ENCODE data around the gene FTO.

The FTO gene

DNA sequence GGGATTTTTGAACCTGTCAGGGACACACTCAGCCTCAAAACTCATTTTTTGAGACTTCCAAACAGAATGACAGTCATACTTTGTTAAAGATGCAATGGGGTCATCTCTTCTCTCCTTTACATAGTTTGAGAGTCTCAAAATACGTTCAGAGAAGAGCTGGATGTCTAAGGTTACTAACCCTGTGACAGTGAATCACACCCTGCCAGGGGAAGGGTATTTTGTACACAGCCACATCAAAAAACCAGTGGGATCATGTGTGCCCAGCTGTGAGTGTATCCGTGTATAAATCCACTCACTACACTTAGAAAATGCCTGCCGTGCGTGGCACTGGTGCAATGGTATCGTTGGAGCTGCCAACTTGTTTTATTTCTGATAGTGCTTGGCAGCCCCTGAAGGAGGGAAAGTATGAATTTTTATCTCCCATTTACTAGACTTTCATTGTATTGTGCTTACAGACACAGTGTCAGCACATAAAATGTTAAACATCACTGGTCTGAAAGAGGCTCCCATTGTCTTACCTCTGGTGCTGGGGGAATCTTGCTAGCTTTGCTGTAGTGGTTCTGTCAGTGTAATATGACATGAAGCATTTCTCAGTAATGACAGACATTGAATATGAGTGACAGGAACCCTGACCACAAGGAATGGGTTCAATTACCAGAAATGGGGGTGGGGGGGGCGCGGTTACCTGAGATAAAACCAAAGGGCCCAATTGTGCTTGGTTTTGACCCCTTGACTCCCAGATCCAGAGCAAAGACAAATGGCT lies 256.3 kb downstream of the FTO start:
- no peak for DNase-seq (ENCODE audit: low read depth, low spot score)

DNA sequence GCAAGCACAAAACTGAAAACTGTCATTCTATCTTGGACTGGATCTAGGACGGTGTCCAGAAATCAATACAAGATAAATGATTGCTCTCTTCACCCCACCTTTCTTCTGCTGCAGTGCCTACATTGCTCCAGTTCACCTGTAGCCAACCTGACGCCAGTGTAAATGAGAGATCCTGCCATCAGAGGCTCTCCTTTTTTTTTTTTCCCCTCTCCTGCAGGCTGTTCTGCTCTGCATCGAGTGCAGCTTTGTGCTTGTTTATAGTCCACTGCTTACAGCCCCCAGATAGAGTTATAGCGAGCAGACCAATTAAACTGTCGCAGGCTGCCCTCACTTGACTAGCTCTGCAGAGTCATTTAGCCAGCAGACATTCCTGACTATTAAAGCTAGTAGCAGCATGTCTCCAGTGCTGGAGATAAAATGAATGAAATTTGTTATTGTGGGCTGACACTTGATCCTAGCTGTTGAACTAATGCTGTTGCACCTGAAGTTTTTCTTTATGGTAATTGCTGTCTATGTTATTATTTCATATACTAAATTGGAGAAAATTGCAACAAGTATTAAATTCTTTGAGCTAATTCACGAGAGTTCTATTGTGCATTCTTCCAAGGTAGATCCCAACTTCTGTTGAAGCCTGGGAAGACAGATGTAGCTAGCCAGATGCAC lies 257.1 kb downstream of the FTO start:
- DNase-seq (ENCODE audit: low read depth, low spot score), result peak; percentile 49

DNA sequence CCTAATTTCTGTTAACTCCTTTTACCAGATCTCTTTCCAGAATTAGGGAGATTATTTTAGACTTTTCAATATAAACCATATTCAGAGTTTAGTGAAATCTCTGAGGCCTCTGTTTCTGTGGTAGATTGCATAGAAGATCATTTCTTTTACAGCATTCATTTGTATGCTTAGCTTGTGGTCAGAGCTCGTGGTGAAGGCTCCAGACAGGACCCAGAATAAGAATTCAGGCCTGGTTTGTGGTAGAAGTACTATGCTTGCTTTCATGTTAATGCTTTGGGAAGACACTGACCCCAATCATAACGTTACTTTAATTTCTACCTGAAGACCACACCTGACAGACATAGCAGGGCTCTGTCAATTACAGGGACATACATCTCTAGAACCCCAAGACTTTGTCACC lies 258.1 kb downstream of the FTO start:
- DNase-seq (ENCODE audit: low read depth, low spot score), result no peak

DNA sequence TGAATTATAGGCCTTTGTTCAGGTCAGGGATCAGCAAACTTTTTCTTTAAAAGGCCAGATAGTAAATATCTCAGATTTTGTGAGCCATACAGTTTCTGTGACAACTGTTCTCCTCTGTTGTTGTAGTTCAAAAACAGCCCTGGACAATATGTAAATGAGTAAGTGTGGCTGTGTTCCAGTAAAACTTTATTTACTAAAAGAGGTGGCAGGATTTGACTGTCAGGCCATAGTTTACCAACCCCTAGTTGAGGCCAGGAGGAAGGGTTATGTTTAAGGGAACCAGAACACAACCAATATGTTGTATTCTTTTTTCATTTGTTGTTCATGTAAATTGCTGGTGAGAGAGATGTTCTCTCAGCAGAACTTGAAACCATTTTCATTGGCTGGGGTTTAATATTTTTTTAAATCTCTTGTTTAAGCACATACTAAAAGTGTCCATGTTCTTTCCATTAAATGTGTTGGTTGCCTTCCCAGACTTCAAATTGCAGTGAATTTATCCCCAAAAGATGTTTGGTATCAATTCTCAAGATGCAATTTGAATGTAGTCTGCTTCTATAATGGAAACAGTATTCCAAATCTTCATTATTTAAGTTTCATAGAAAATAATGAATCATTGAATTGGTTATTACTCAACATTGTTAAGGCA lies 260.3 kb downstream of the FTO start:
- no peak for DNase-seq (ENCODE audit: low read depth, low spot score)

DNA sequence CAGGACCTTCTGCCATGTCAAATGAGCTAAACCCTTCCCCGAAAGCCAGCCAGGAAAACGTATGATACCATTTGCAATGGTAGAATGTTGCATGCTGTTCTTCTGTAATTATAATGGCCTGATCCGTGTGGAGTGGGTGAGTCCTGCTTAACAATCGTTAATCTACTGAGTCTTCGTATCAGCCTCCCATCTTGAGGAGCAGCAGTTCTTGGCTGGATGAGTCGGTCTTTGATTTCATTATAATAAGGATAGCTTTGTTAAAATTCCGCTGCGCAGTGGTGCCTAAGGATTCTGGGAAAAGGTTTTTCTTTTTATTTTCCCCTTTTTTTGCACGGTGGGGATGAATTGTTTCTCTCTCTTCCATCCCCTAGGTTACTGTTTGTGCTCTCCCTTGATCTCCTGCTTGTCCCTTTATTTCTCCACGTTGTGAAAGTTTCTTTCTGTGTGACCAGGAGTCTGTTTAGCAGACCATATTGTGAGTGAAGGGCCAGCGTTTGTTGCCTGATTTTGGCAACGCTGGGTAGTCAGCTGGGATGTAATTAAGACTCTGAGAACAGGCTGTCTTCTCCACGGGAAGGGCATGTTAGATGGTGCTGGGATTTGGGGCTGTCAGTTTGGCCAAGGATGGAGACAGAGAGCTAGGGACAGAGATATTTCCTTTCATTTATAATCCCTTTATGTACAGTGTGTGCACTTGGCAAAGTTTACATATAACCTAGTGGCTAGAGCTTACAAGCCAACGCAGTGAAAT lies 263.0 kb downstream of the FTO start:
- no peak for DNase-seq (ENCODE audit: low read depth, low spot score)

DNA sequence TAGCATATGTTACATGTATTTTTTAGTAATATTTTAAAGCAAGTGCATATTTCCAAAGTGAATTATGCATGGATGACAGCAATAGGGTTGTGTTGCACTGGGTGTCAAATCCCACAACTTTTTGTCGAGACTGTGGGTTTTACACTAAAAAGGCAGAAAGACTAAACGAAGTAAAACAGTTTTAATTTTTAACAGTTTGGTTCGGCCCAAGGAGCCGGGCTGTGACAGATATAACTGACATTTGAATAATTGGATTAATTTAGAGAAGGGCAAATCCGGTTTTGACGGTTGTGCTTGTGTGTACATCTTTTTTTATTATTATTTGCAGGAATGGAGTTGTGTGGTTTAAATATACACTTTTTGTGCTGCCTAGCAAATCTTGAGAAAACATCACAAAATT lies 263.6 kb downstream of the FTO start:
- DNase-seq (ENCODE audit: low read depth, low spot score), result no peak

DNA sequence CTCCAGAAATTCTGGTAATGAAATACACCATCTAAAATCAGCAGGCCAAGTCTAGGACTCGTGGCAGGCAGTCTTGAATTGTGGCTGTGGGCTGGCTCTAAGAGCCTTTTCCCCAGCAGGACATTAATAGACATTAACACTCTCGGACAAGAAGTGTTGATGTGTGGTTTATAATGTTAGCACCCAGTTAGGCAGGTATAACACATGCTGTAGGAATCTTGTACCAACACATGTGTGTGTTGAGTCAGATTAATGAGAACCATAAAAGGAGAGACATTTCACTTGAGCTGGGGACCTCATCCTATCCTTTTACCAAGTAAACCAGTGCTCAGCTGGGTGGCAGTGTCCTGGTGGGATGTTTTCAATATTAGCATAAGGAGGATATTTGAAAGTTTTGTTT lies 264.5 kb downstream of the FTO start:
- no peak for DNase-seq (ENCODE audit: low read depth, low spot score)

DNA sequence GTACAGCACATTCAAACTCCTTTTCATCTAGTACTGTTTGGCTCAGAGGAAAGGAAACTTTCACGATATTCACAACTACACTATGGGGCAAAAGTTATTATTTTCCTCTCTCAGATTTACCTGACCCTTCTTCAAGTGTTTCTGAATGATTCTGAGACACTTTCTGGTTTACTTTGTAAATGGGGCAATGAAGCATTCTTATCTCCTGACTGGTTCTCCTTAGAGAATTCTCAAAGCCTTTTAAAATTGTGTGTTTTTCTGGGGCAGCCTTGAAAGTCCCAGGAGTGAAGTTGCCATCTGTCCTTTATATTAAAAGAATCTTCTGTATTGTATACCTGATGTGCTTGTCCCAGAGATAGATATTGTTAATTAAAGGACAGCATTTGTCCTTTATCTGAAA lies 264.9 kb downstream of the FTO start:
- no peak for DNase-seq (ENCODE audit: low read depth, low spot score)

DNA sequence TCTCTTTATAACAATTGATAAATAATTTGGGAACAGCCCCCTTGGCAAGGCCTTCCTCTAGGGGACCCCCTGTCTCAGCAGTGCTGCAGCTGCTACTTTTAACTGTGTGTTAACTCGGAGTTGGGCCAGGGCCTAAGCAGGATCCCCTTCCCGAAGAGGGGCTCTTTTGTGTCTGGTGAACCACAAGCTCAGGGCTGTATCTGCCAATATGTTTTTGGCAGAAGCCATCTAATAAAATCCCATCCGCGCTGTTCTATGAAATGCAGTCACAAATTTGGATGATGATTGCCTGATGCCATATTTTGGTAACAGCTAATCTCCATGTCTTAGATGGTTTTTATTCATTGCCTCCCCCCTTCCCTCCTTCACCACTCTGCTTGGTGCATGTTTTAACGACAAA lies 267.7 kb downstream of the FTO start:
- DNase-seq (ENCODE audit: low read depth, low spot score), result no peak

DNA sequence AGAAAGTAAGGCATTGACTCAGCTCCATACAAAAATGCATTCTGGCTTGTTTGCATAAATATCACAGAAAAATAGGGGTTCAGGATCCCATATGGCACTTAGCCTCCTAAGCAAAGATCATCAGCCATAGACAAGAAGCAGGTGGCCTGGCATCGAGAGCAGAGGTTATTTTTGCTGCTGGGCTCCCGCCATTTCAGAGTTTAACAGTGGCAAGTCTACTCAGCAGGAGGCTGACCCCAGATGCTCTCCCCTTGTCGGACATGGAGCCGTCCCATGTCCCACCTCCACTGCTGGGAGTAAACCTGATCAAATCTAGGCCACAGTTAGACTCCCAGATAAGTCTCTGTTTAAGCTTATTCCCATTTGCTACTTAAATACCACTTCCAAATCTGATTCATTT lies 269.1 kb downstream of the FTO start:
- no peak for DNase-seq (ENCODE audit: low read depth, low spot score)

DNA sequence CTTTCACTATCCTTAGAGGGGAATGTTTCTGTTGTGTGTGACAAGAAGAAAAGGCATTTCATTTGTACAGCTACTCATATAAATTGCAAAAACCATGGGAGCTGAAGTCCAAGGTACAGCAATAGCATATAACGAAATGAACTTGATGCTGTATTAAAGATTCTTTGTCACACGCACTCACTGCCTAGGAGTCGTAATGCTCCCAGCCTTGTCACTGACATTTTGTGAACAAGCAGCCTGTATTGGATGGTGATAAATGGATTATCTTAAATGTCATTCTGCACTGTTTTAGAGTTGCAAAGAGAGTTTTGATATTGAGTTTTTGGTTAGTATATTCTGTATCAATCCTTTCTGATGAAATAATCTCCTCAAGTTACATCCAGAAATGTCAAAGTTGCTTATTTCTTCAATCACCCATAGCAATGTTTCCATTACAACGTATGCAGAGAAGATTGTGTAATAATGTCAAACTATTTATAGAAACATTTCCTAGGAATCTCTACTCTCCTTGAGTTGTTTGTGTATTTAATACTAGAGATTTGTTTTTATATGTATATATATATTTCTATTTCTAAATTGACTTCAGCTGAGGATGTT lies 270.6 kb downstream of the FTO start:
- DNase-seq (ENCODE audit: low read depth, low spot score), result no peak

DNA sequence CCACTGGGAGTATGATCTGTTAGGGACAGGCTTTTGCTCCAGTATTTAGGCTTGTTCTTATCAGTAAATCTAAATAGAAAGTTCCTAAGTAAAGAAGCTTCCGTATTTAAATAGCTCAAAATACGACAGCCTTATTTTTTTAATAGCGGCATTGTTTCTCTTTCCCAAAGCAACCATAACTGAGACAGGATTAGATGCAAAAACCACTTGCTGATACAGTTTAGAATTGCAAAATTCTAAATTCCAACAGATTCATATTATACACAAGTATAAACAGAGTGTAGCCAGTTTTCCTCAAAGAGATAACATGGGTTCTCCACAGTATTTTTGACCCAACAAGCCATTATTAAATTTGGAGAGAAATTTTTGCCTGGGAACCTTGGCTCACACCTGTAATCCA lies 276.7 kb downstream of the FTO start:
- no peak for DNase-seq (ENCODE audit: low read depth, low spot score)

DNA sequence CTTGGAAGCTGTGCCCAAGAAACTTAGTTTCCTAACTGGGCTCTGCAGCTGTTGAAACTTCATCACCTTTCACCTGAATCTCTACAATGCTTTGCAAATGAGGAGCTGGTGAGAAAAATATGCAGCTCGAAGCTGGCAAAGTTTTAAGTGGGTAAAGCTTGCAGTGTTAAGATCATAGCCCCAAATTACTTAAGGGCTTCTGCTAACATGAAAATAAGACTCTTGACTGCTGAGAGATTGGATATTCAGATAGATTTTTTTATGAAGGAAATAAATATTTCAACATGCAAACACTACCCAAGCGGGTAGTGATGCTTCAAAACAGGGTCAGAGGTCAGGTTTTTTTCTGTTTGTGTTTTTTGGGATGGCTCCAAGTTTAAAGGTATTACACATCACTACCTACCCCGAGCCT lies 278.7 kb downstream of the FTO start:
- no peak for DNase-seq (ENCODE audit: low read depth, low spot score)

DNA sequence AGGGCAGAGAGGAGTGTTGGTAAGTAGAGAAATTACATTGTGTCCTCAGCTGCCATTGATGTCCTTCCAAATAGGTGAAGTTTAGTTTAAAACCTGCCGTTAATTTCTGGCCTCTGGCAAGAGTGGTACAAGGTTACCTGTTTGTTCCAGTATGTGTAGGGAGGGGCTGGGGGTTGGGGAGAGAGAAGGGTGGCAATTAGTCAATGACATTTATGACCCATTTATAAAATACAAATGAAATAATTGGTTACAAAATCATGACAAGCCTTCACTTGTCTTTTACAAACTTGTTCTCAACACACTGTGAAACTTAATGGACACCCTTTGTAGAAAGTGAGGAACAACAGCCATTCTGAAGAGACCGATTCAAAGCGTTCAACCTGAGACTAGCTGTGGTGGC lies 281.0 kb downstream of the FTO start:
- no peak for DNase-seq (ENCODE audit: low read depth, low spot score)

DNA sequence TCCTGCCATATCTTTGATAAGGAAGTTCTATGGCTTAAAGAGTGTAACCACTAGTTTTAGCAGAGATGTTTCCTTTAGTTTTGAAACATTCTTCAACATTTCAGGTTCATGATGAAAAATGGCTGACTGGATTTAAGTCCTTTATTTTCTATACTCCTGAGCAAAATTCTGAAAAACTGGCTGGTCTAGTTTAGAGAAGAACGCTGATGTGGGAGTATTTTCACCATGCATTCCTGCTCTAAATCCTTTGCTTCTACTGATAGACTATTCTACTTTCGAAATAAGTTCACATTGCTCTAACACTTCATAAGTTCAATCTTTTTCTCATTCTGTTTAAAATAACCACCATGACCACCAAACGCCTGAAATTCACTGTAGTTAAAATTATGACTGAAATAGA lies 281.9 kb downstream of the FTO start:
- no peak for DNase-seq (ENCODE audit: low read depth, low spot score)

DNA sequence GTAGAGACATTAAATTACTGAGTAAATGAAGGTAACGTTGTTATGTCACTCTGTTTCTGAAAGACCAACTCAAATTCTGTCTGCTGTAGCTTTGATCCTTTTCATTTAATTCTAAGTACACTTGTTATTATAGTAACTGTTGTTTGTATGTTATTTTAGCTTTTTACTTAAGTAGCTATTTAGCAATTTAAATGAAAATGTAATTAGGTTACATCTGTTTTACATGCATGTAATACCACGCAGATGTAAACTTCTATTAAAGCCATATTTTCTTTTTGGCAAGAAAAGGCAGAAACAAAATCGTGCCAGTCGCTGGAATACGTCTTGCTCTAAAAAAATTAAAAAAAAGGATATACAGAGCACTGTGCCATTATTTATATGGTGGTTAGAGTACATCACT lies 282.8 kb downstream of the FTO start:
- no peak for DNase-seq (ENCODE audit: low read depth, low spot score)

DNA sequence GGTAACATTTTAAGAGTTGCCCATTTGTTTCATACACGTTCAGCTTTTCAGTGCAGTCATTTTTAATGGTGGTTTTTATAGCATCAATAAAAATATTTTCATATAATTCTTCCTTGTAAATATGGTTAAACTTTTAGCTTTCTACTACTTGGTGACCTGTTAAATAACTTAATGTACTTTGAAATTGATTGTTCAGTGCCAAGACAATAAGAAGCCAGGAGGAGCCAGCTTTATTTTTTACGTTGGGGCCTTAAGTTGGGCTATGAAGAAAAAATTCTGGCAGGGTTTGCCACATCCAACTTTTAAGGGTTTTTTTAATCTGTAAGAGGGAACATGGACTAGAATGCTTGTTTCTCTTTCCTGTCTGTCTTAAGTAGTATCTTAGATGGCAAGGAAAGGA lies 284.2 kb downstream of the FTO start:
- DNase-seq (ENCODE audit: low read depth, low spot score), result no peak

DNA sequence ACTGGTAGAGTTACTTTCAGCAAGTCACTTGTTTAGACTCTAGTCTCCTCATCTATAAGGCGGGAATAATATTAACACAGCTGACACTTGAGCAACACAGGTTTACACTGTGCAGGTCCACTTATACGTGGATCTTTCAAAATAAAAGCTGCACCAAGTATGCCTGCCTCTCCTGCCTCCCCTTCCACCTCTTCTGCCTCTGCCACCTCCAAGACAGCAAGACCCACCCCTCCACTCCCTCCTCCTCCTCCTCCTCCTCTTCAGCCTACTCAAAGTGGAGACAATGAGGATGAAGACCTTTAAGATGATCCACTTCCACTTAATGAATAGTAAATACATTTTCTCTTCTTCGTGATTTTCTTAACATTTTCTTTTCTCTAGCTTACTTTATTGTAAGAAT lies 285.6 kb downstream of the FTO start:
- DNase-seq (ENCODE audit: low read depth, low spot score), result no peak

DNA sequence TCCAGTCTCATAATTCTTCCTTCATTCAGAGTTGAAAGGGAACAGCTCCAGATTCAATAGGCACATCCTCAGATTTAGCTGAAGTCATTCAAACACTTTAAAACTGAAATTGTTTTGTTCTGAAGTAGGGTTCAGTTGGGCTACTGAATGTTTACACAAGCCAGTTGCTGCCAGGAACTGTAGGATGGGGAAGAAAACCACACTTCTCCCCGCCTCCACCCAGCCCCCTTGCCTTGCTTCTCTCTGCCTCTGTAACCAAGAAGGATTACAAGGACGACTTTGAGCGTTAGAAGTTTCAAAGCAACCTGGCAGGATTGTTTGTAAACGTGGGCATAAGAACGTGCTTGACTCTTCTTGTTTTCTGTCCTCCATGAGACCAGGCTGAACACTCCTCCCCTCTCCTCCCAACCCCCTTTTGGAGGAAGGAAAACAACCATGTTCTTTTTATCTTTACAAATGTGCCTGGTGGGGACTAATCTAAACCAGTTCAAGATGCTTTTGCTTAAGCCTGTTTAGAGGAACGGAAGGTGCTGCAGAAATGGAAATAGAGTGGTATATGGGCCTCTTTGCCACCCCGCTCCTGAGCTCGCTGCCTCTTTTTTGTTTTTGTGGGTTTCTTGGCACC lies 287.9 kb downstream of the FTO start:
- DNase-seq (ENCODE audit: low read depth, low spot score), result peak; percentile 16

DNA sequence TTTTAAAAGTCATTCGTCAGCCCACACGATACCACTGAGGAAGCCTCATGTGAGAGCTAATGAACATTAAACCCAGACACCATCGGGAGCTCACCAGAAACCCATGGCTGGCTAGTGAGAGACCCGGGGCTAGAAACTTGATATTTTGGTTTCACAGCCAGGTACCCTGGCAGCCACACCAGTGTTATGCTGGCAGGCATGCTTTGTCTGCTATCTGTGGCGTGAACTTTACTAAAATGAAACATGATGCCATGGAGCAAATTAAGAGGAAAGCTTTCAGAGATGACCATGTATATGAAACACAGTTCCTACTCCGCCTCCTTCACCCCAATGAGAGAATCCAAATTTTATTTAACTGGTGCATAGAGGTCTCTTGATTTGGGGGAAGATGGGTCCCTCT lies 291.4 kb downstream of the FTO start:
- DNase-seq (ENCODE audit: low read depth, low spot score), result no peak

DNA sequence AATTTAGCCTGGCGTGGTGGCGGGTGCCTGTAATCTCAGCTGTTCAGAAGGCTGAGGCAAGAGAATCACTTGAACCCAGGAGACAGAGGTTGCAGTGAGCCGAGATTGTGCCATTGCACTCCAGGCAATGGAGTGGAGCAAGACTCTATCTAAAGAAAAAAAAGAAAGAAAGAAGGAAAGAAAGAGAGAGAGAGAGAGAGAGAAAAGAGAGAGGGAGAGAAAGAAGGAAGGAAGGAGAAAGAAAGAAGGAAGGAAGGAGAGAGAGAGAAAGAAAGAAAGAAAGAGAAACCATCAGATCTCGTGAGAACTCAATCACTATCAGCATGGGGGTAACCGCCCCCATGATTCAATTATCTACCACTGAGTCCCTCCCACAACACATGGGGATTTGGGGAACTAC lies 293.0 kb downstream of the FTO start:
- no peak for DNase-seq (ENCODE audit: low read depth, low spot score)

All from ELF-1 (cell line).